22Rv1 (cell line): ENCODE results near the gene SSH2.
"Not testable (repeated sequence)": the region's sequence is repeated elsewhere in the genome, so short reads cannot be mapped to it uniquely, and the experiment has no call there.

Experiments used
- H3K27ac ChIP-seq: fragments of 450-650 bp; 2 replicates; pipeline ENCODE4 v1.5.1; 2017
- CTCF ChIP-seq: fragments of 450-650 bp; IDR thresholded peaks from 2 replicates; pipeline ENCODE4 v1.5.1; 2017; ENCODE audit warnings: mild to moderate bottlenecking
- ZFX ChIP-seq: fragments of 450-650 bp; IDR thresholded peaks from 2 replicates; pipeline ENCODE4 v1.6.1; 2017; ENCODE audit warnings: antibody characterized with exemption, borderline replicate concordance

SSH2 gene

GRCh38 chr17:29787995-29788394, 142.0 kb downstream of the SSH2 start:
- H3K27ac ChIP-seq, result no peak overlapping the region
- no peak for TF ChIP-seq ZFX
- no peak for TF ChIP-seq CTCF

- H3K27ac ChIP-seq, result no peak overlapping the region
- TF ChIP-seq CTCF, result no peak
Observed at GRCh38 chr17:29782917-29783316, 147.1 kb downstream of the SSH2 start.

- H3K27ac ChIP-seq, result not testable (repeated sequence)
Observed at GRCh38 chr17:29779812-29780190, 150.2 kb downstream of the SSH2 start.

GRCh38 chr17:29778956-29779811, 150.8 kb downstream of the SSH2 start:
- H3K27ac ChIP-seq, result no peak overlapping the region
- no peak for TF ChIP-seq ZFX
- peak; percentile 85 for TF ChIP-seq CTCF

GRCh38 chr17:29777663-29778062, 152.4 kb downstream of the SSH2 start:
- TF ChIP-seq CTCF, result no peak
- TF ChIP-seq ZFX, result no peak
- no peak overlapping the region for H3K27ac ChIP-seq

GRCh38 chr17:29776026-29776425, 154.0 kb downstream of the SSH2 start:
- TF ChIP-seq CTCF, result no peak
- no peak for TF ChIP-seq ZFX
- H3K27ac ChIP-seq, result no peak overlapping the region

GRCh38 chr17:29772981-29773380, 157.0 kb downstream of the SSH2 start:
- TF ChIP-seq ZFX, result no peak
- TF ChIP-seq CTCF, result no peak
- no peak overlapping the region for H3K27ac ChIP-seq

- no peak for TF ChIP-seq ZFX
- TF ChIP-seq CTCF, result no peak
- no peak overlapping the region for H3K27ac ChIP-seq
Observed at GRCh38 chr17:29771546-29771945, 158.5 kb downstream of the SSH2 start.
